Stimulated activated CD4-positive, alpha-beta T cell treated with anti-CD3 and anti-CD28 coated beads, Interleukin-1b, Interleukin-23, amount 100 ng/mL, for 24 hours (primary cell): ENCODE measurements around the gene UBTD1.

ENCODE experiments used
- DNase-seq, 4 experiments: peaks; one replicate each; pipeline ENCODE4 v3.0.0-alpha.2; 2020; ENCODE audit warnings: low read depth in 4 of 4, low spot score in 1 of 4

The UBTD1 gene

DNA sequence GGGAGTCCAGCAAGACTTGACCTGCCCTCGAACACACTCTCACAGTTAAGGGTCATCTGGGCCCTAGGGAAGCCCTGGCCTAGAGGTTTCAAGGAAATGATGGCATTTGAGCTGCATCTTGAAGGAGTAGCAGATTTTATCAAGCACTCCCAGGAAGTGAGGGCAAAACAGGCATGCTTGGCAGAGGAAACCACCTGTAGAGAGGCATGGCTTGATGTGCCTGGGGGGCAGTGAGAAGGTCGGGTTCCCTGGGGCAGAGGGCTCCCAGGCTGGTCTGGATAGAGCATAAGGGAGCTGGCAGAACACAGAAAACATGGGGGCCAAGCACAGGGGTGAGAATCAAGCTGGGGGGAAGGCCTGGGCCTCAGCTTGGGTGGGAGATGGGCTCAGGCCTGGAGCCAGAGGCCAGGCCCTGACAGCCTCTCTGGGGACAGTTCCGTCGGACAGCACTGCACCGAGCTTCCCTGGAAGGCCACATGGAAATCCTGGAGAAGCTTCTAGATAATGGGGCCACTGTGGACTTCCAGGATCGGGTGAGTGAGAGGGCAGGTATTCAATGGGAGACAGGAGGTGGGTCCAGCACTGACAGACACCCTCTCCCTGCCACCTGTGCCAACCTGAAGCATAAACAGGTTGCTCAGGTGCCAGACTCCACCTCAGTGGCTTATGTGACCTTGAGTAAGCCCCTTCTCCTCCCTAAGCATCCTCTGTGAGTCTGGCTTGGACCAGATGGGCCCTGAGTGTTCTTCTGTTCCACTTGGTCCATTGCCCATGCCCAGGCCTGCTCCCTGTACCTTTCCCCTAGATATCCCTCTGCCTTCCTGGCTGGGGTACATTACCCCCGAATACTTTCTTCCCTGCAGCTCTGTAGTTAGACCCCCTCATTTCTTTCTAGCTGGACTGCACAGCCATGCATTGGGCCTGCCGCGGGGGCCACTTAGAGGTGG lies 82.0 kb downstream of the UBTD1 start:
- DNase-seq, result no peak

DNA sequence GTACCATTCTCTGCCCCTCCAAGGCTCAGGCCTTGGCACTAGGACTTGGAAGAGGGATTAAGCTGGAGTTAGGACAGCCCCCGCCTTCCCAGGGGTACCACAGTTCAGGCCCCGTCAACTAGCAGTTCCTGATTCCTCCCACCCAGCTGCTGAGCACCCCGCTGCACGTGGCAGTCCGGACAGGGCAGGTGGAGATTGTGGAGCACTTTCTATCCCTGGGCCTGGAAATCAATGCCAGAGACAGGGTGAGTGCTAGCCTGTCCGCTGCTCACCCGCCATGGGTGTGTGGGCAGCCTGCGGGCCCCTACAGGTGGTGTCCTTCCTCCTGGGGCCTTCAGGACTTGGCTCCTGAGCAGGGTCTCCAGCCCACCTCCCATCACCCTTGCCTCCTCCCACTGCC lies 83.4 kb downstream of the UBTD1 start:
- DNase-seq, result no peak

DNA sequence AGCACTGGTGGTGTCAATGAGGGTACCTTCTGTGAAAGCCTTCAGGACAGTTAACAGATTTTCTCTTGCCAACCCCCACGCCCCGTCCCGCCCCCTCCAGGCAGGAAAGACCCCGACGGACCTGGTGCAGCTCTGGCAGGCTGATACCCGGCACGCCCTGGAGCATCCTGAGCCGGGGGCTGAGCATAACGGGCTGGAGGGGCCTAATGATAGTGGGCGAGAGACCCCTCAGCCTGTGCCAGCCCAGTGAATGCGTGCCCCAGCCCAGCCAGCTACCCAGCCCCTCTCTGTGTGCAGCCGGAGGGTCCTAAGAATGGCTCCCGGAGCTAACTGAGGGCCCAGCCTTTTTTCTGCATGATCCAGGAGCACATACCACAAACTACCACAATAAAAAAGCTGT lies 84.8 kb downstream of the UBTD1 start:
- no peak for DNase-seq

DNA sequence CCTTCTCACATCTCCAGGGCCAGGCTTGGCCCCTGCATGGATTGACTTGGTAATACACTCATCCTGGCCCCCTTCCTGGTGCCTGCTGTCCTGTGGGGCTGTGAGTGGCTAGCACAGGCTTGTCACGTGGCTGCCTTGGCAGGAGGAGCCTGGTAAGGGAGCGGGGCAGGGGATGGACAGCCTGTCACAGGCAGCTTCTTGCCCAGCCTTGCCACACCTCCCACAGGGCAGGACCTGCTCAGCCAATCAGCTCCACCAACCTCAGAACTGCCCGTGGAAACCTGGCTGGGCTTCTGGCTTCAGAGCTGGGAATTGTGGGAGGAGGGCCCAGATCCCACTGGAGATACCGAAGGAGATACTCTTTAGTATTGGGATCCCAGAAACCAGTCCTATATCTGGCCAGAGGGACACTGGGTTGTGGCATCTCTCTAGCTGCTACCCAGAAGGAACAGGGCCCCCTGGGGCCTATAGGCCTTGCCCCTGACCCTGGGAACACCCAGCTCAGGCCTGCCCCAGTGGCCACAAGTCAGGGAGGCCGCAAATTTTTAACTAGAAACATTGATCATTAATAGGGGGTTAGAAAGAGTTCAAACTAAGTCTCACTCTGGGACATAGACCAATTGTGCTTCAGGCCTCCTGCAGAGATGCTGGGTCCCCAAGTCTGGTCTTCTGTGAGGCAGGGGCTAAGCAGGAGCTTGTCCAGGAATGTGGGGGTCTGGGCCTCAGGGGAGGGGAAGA lies 85.5 kb downstream of the UBTD1 start, which contains the start of gene HOGA1:
Gene HOGA1 (plus strand): TSS at position 330 of the 738 bp plus-strand sequence. CDS start 315 bp downstream, at position 645.
- DNase-seq, result no peak

DNA sequence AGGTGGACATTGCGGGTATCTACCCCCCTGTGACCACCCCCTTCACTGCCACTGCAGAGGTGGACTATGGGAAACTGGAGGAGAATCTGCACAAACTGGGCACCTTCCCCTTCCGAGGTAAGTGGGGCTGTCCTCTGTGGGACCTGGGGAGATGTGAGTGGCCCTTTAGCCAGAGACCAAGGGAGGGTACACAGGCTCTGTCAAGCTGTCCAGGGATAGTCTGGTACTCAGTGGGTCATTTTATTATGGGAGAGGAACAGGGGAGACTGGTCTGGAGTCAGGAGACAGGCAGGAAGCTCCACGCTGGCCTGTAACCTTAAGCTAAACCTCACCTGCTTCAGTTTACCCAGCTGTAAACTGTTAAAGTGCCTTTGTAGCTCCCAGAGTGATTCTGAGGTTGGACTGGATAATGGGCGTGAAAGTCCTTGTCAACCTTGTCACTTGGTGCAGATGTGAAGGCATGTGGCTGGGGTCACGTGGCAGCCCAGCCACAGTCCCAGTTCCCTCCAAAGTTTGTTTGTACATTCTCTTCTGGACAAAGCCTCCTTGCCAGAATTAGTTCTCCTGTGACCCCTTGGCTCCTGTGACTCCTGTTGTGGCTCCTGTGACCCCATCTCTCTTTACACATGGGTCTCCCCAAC lies 86.2 kb downstream of the UBTD1 start:
- DNase-seq, result no peak

DNA sequence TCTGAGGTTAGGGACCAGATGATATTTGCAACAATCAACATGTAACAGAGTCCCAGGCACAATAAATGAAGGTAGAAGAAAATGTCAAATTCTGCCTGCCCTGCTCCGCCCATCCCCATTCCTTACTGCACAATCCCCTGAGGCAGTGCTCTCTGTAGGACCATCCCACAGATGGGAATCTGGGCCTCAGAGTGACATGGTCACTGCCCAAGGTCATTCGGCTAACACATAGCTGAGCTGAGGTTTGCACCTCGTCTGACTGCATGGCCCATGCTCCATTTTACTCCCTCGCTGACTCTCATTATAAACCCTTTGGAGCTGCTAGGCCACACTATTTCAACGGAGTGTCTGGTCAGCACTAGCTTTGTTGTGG lies 86.7 kb downstream of the UBTD1 start:
- DNase-seq, result no peak

DNA sequence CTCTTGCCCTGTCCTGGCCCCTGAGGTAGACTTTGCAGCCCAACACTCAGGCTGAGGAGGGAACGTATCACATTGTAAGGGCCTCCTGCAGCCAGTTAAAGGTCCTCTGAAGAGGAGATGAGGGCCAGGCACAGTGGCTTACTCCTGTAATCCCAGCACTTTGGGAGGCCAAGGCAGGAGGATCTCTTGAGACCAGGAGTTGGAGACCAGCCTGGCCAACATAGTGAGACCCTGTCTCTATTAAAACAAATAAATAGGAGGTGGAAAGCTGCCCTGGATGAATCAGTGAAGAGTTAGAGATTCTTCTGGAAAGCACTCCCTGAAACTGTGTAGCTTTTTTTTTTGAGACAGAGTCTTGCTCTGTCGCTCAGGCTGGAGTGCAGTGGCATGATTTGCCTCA lies 88.5 kb downstream of the UBTD1 start:
- no peak for DNase-seq

DNA sequence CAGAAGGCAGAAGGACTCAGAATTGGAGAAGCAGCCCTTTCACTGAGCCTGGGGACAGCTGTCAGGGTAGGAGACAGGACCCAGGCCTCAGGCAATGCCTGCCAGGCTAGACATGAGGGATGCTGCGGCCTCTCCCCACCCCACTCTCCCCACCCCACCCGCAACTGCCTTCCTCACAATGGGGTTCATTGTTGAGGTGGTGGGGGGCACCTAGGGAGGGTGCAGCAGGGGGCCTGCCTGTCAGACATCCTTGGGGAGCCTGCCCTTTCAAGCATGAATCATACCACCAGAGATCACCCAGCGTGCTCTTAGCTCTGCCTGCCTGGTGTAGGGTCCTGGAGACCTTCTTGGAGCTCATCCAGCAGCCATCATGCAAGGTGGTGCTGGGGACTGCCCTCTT lies 90.8 kb downstream of the UBTD1 start, which contains the start of gene C10orf62:
Gene C10orf62 (plus strand): TSS at position 243 of the 400 bp plus-strand sequence. CDS start 177 bp downstream, outside the sequence.
- DNase-seq, result no peak

DNA sequence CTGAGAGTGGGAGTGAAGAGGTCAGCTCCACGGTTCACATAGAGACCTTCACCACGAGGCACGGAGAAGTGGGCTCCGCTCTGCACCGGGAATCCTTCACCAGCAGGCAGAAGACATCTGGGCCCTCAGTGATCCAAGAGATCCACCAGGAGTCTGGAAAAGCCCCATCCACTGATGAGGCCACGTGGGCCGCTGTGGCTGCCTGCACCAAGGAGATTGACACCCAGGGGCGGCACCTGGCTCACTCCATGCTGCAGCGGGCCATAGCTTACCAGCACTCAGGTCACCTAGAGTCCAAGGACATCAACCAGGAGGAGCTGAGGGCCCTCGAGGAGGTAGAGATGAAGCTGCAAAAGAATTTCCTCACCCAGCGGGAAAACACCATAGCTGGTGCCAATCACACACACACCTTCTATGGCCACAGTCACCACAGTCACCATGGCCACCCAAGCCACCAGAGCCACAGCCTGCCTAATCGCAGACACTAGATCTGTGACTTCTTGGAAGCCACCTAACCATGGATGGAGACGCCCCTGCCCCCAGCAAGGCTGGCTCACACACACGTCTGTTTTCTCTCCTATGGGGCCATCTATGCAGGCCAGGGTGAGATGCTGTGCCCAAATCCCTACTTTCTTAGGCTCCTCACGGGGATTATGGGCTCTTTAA lies 91.5 kb downstream of the UBTD1 start:
- DNase-seq, result no peak

DNA sequence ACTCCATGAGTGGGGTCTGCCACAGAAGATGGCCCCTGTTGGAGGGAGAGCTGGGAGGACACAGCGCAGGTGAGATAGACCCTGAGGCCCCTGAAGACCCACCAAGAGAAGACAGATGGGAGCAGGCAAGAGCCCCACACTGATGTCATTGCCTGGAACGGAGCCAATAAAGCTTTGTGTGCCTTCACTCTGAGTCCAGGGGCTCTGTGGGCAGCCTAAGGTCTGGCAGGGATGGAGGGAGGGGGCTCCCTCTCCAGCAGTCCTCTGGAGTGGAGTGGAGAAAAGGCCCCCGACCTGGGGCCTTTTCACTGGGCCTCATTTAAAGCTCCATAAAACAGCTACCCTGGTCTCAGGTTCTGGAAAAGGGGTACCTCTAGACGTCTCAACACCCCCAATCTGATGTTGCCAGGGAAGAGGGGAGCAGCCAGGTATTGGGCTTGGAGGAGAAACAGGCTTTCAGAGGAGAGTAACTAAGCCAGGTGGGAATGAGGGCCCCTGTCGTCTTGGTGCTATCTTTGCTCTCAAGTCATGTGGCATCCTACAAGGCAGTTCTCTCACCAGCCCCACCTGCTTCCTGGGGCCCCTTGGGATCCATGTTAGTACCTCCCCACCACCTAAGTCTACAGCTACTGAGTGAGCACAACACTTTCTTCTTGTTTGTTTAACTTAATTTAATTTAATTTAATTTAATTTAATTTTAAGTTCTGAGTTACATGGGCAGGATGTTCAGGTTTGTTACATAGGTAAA lies 92.2 kb downstream of the UBTD1 start:
- DNase-seq, result no peak

DNA sequence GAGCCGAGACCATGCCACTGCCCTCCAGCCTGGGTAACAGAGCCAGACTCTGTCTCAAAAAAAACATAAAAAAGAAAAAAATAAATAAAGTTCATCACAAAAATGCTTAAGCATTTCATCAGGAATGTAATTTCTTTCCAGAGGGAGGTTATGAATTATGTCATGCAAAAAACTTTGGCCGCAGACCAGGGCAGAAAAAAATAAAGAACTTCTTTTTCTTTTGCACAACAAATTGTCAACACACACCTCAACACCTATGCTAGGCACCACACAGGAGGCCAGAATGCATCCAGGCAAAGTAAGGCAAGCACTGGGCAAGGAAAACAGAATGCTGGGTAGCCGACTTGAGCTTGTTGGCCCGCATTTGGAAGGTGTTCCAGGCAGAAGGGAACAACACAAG lies 94.7 kb downstream of the UBTD1 start:
- no peak for DNase-seq

DNA sequence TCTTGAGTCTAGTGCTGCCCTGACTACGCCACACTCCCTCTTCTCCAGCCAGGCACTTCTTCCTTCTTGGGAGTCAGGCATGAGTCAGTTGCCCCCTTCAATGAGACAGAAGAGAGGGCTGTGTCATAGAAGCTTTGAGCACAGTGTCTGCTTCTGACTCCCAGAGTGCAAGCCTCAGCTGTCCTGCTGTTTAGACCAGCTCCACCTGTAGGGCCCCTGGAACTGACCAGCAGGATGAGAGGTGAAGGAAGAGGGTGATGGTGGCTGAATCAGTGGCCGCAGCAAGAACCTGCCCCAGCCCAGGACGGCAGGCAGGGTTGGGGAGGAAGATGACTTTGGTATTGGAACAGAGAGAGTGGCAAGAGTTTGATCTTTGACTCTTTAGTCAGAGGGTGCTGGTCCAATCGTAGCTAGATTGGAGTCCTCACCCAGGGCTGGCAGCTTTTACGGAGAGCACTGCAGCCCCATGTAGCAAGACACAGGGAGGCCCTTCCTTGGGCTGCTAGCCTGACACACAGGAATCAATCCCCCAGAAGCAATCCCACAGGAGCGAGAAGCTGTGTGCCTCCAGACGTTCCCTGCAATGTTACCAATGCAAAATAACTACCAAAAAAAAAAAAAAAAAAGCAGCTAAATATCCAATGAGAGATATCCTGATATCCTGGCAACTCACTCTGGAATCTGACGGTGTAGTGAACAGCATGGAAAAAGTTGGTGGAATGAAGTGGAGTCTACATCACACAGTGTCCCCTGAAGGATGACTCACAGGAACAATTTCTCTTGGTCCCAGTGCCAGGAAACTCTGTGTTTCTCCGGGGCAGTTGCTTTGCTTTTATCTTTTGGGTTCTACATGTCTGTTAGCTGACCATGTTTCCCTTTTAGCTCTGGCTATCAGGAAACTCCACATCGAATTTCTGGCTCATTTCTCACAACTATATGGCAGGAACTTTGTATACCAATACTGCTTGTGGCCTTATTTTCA lies 97.7 kb downstream of the UBTD1 start:
- DNase-seq, result no peak

DNA sequence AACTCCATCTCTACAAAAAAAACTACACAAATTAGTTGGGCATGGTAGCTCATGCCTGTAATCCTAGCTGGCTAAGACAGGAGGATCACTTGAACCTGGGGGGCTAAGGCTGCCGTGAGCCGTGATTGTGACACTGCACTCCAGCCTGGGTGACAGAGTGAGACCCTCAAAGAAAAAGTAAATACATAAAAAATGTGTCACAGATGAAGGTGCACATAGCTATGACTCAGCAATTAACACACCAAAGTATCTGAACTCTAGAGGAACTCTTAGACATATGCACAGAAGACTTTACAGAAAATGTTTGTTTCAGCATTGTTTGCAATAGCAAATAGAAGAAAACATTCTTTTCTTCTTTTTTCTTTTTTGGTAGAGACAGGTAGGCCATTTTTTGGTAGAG lies 99.1 kb downstream of the UBTD1 start:
- no peak for DNase-seq

DNA sequence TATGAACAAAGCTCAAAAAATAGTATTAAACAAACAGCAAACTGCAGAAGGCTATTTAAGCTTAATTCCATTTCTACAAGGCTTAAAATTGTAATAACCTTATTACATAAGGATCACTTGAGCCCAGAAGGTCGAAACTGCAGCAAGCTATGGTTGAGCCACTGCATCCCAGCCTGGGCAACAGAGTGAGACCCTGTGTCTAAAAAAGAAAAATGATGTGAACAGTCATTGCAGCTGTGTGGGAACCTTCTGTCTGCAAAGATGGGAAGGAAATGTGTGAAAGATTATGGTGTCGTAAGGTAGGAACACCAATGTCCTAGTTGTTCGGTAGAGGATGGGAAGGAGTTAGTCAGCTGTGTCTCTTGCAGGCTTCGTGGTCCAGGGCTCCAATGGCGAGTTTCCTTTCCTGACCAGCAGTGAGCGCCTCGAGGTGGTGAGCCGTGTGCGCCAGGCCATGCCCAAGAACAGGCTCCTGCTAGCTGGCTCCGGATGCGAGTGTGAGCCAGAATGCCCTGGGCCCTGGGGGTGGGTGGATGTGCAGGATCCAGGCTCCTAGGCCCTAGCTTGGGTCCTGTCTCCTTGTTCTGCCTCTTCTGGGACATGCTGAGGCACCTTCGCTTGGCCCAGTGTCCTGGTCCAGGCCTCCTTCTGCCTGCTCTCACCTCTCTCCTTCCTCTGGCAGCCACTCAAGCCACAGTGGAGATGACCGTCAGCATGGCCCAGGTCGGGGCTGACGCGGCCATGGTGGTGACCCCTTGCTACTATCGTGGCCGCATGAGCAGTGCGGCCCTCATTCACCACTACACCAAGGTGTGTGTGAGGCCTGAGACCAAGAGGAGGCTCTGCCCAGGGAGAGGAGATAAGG lies 99.9 kb downstream of the UBTD1 start:
- DNase-seq, result no peak

DNA sequence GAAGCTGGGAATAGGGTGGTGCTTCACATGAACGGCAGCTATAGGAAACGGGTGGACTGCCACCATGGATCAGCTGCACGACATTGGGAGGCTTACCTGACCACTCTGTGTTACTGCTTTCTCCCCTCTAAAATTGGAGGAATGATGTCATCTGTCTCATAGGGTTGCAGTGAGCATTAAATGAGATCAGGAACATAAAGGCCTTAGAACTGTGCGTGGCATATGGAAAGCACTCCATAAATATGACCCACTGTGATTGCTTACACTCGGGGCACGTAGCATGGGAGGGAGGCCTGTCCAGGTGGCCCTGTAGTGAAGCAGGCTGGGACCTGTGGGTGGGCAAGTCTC lies 100.5 kb downstream of the UBTD1 start:
- no peak for DNase-seq

DNA sequence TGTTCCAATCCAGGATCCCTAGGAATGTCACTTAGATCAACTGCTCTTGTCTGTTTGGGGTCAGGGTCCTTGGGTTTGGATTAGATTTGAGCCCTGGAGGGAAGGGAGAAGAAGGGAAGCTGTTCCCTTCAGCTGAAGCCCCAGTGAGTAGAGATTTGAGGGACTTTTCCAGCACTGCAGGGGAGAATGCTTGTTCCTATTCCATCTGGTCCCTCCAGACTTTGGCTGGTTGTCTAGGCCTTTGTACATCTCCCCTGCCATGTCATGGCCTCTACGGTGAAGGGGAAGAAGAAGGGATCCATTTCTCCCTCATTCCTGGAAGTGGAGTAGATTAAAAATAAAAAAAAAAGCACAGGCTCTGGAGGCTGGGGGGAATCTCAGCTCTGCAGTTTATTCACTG lies 101.9 kb downstream of the UBTD1 start:
- DNase-seq, result no peak

DNA sequence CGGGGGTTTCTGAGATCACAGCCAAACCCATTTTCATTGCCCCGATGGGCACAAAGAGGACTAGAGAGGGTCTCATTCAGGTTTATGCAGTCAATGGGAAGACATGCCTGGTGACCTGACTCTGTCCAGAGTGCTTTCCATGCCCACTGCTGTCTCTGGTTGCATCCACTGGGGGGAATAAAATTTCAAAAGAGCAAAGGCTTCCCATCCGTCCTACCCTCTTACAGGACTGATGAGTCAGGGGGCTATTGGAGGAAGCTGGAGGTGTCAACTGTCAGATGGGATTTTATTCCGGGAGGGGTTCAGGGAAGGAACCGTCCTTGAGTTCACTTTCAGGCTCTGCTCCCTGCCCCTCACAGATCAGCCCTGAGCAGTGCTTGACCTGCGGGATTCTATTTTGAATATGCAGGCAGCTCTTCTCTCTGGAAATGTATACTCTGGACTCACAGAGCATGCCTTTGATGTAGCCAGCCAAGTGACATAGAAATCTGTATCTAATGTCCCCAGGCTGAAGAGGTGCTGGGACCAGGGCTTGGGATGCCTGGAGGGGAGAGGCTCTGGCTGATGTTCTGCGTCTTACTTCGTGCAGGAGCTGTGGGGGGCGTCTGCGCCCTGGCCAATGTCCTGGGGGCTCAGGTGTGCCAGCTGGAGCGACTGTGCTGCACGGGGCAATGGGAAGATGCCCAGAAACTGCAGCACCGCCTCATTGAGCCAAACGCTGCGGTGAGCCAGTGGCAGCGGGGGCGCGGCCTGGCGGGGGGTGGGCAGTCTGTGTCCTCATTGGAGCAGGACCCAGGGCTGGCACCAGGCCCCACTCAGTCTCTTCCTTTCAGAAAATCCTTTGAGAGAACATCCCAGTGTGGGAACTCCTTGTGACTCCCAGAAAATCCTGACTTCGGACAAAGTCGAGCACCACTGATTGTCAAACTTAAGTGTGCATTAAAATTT lies 102.8 kb downstream of the UBTD1 start:
- DNase-seq, result no peak
